Fibroblast of lung (primary cell): ENCODE data around the gene FBXL14. TPM values are rescaled to one million over a fixed set of nuclear protein-coding genes. Genes with fewer than 3 reads are reported as not detected.

Experiments used
- DNase-seq, 2 donors: peaks; one replicate each; pipeline versions ENCODE4 v3.0.0 to v3.0.0-alpha.2; 2010; ENCODE audit warnings: low read depth in 2 of 2
- H2AFZ ChIP-seq: 2 replicates; pipeline ENCODE4 v1.5.1; 2012; ENCODE audit warnings: low read length, control low read depth, inconsistent platforms
- H3K27ac ChIP-seq: 2 replicates; pipeline ENCODE4 v1.5.1; 2011; ENCODE audit warnings: low read length, control low read depth; ENCODE audit not compliant: insufficient read depth
- H3K27me3 ChIP-seq: 2 replicates; pipeline ENCODE4 v1.5.1; 2011; ENCODE audit warnings: mild to moderate bottlenecking, low read length; ENCODE audit not compliant: control insufficient read depth, insufficient read depth
- H3K36me3 ChIP-seq: 2 replicates; pipeline ENCODE4 v1.5.1; 2011; ENCODE audit warnings: low read length; ENCODE audit not compliant: control insufficient read depth, insufficient read depth
- H3K4me1 ChIP-seq: 2 replicates; pipeline ENCODE4 v1.5.1; 2011; ENCODE audit warnings: low read length; ENCODE audit not compliant: control insufficient read depth, insufficient read depth; ENCODE audit errors: extremely low read depth
- H3K4me2 ChIP-seq: 2 replicates; pipeline ENCODE4 v1.5.1; 2011; ENCODE audit warnings: low read length, control low read depth; ENCODE audit not compliant: insufficient read depth; ENCODE audit errors: extremely low read depth
- H3K4me3 ChIP-seq, 4 experiments: fragments of 200-600 bp in 1 of 4; sonication (generic) in 1 of 4; replicated peaks in 1 of 4; 2 replicates each; pipeline ENCODE4 v1.5.1; 2011 to 2016; ENCODE audit warnings: low read length in 4 of 4, low read depth in 3 of 4, mild to moderate bottlenecking in 3 of 4, control low read depth in 2 of 4, inconsistent platforms in 1 of 4, mixed read lengths in 1 of 4; ENCODE audit not compliant: insufficient read depth in 1 of 4; ENCODE audit errors: control extremely low read depth in 1 of 4
- H3K79me2 ChIP-seq: 2 replicates; pipeline ENCODE4 v1.5.1; 2012; ENCODE audit warnings: mild to moderate bottlenecking, low read length, inconsistent platforms; ENCODE audit not compliant: control insufficient read depth, insufficient read depth
- H3K9ac ChIP-seq: 2 replicates; pipeline ENCODE4 v1.5.1; 2011; ENCODE audit warnings: mild to moderate bottlenecking, low read length, control low read depth; ENCODE audit not compliant: insufficient read depth
- H3K9me3 ChIP-seq: 2 replicates; pipeline ENCODE4 v1.5.1; 2012; ENCODE audit warnings: low read depth, low read length; ENCODE audit not compliant: control insufficient read depth, insufficient read depth
- H4K20me1 ChIP-seq: 2 replicates; pipeline ENCODE4 v1.5.1; 2011; ENCODE audit warnings: low read length; ENCODE audit not compliant: control insufficient read depth, insufficient read depth; ENCODE audit errors: extremely low read depth
- CTCF ChIP-seq, 2 donors: IDR thresholded peaks in 1 of 2; conservative IDR thresholded peaks in 1 of 2; 1 replicate in 1 of 2; 2 replicates in 1 of 2; pipeline ENCODE4 v1.5.1; 2011 to 2012; ENCODE audit warnings: low read length in 2 of 2, control low read depth in 1 of 2, inconsistent platforms in 1 of 2, low read depth in 1 of 2, mild to moderate bottlenecking in 1 of 2
- EZH2 ChIP-seq: IDR thresholded peaks from 2 replicates; pipeline ENCODE4 v1.5.1; 2012; ENCODE audit warnings: low read length, control low read depth, mild to moderate bottlenecking; ENCODE audit errors: missing control alignments
- polyA plus RNA-seq, 2 donors: library from polyadenylated mRNA; depleted of rRNA in 1 of 2; stranded (reverse) in 1 of 2; unstranded in 1 of 2; fragments of >200 nt; gene quantifications; 2 replicates each; pipeline ENCODE4 v1.2.1, GENCODE V29; 2011 to 2012; ENCODE audit warnings: missing spikeins in 1 of 2
- total RNA-seq: library from RNA; depleted of rRNA; stranded (reverse); fragments of >200 nt; gene quantifications from 2 replicates; pipeline ENCODE4 v1.2.1, GENCODE V29; 2014

FBXL14 gene
- total and polyA plus RNA-seq, 2 donors (not counting 1 experiment from before 2014, with no cell fraction given): 2.6 to 6.4 TPM

- Histone ChIP-seq H3K79me2 (peaks cover 89% of the 10 kb centered on the region), H3K9ac (no peak overlapping the region), H3K4me2 (peak overlapping the region; percentile 86), H3K4me1 (peaks cover 13% of the 10 kb centered on the region), H3K4me3 (peak overlapping the region; percentile 23 to 76 (median 30)), H4K20me1 (no peaks in the 10 kb centered on the region), H3K27me3 (no peaks in the 10 kb centered on the region), H3K9me3 (no peaks in the 10 kb centered on the region), H3K36me3 (no peaks in the 10 kb centered on the region), H2AFZ (no peak overlapping the region), H3K27ac (no peak overlapping the region)
- DNase-seq: peak in 1 of 2 donors; percentile 92
- TF ChIP-seq EZH2: no peak
- TF ChIP-seq CTCF (conservative IDR thresholded peaks at IDR 0.05 in 1 of 2, IDR thresholded peaks at IDR 0.05 in 1 of 2; ENCODE audit: low read depth in 1 of 2, low read length in 2 of 2): no peak
These were observed 60.6 kb downstream of the FBXL14 start for GRCh38 chr12:1533602-1534304.

GRCh38 chr12:1533205-1533601, 61.2 kb downstream of the FBXL14 start:
- no peaks in the 10 kb centered on the region for H3K36me3 ChIP-seq
- H3K4me1 ChIP-seq: peaks cover 14% of the 10 kb centered on the region
- peak overlapping the region; percentile 86 for H3K4me2 ChIP-seq
- H2AFZ ChIP-seq: no peak overlapping the region
- DNase-seq: peak in 1 of 2 donors; percentile 38
- no peaks in the 10 kb centered on the region for H3K27me3 ChIP-seq
- TF ChIP-seq EZH2 (no peak), CTCF (conservative IDR thresholded peaks at IDR 0.05 in 1 of 2, IDR thresholded peaks at IDR 0.05 in 1 of 2; ENCODE audit: low read depth in 1 of 2, low read length in 2 of 2) (no peak)
- no peak overlapping the region for H3K27ac ChIP-seq
- H4K20me1 ChIP-seq: no peaks in the 10 kb centered on the region
- H3K9ac ChIP-seq: no peak overlapping the region
- peak overlapping the region in 3 of 4 experiments; percentile 23 to 76 (median 29) for H3K4me3 ChIP-seq
- no peaks in the 10 kb centered on the region for H3K9me3 ChIP-seq
- peaks cover 84% of the 10 kb centered on the region for H3K79me2 ChIP-seq

GRCh38 chr12:1532375-1533165, 61.8 kb downstream of the FBXL14 start:
- no peak overlapping the region for H2AFZ ChIP-seq
- peaks cover 78% of the 10 kb centered on the region for H3K79me2 ChIP-seq
- H3K9me3 ChIP-seq: no peaks in the 10 kb centered on the region
- peak overlapping the region in 3 of 4 experiments; percentile 62 to 77 (median 76) for H3K4me3 ChIP-seq
- no peaks in the 10 kb centered on the region for H3K27me3 ChIP-seq
- no peak for DNase-seq
- peaks cover 18% of the 10 kb centered on the region for H3K4me1 ChIP-seq
- no peaks in the 10 kb centered on the region for H4K20me1 ChIP-seq
- no peak overlapping the region for H3K9ac ChIP-seq
- no peaks in the 10 kb centered on the region for H3K36me3 ChIP-seq
- TF ChIP-seq CTCF (conservative IDR thresholded peaks at IDR 0.05 in 1 of 2, IDR thresholded peaks at IDR 0.05 in 1 of 2; ENCODE audit: low read depth in 1 of 2, low read length in 2 of 2): peak in 1 of 2 donors; percentile 19
- TF ChIP-seq EZH2: no peak
- peak overlapping the region; percentile 86 for H3K4me2 ChIP-seq
- no peak overlapping the region for H3K27ac ChIP-seq
